UCSD-AML1 (cell line): Measurements from ENCODE around the gene RNF169.
"Not testable (repeated sequence)": the region's sequence is repeated elsewhere in the genome, so short reads cannot be mapped to it uniquely, and the experiment has no call there.

ENCODE experiments used
- DNase-seq: peaks from one replicate; lab custom pipeline; 2025; ENCODE audit not compliant: unreplicated experiment; lab: John Stamatoyannopoulos, UW

The RNF169 gene

GRCh38 chr11:74729397-74729796 lies 19.3 kb upstream of the RNF169 start:
- no peak for DNase-seq

- DNase-seq: no peak
Measured at GRCh38 chr11:74730571-74731260, 17.9 kb upstream of the RNF169 start.

GRCh38 chr11:74731301-74732094 lies 17.2 kb upstream of the RNF169 start, which contains the start of gene CHRDL2:
CHRDL2 (minus strand) TSS chr11:74731426; CDS start chr11:74730888, 538 bp downstream.
- peak; percentile 18 for DNase-seq

GRCh38 chr11:74734559-74734925 lies 14.1 kb upstream of the RNF169 start:
- DNase-seq: no peak

- DNase-seq: no peak
Measured at GRCh38 chr11:74735365-74735928, 13.2 kb upstream of the RNF169 start.

GRCh38 chr11:74736031-74736430 lies 12.6 kb upstream of the RNF169 start:
- no peak for DNase-seq

GRCh38 chr11:74739546-74740270 lies 8.9 kb upstream of the RNF169 start:
- DNase-seq: peak; percentile 41

GRCh38 chr11:74742070-74742469 lies 6.6 kb upstream of the RNF169 start:
- no peak for DNase-seq

- DNase-seq: no peak
Measured at GRCh38 chr11:74743640-74744039, 5.0 kb upstream of the RNF169 start.

GRCh38 chr11:74744277-74744676 lies 4.4 kb upstream of the RNF169 start:
- no peak for DNase-seq

- DNase-seq: no peak
Measured at GRCh38 chr11:74746868-74747267, 1.8 kb upstream of the RNF169 start.

GRCh38 chr11:74749127-74749964 lies 697 bp downstream of the RNF169 start:
- DNase-seq: peak; percentile 72

GRCh38 chr11:74749965-74750296 lies 1.3 kb downstream of the RNF169 start:
- no peak for DNase-seq

- not testable (repeated sequence) for DNase-seq
Measured at GRCh38 chr11:74750598-74750997, 1.9 kb downstream of the RNF169 start.

GRCh38 chr11:74751303-74751702 lies 2.7 kb downstream of the RNF169 start:
- no peak for DNase-seq

GRCh38 chr11:74754507-74755252 lies 6.0 kb downstream of the RNF169 start:
- no peak for DNase-seq

- no peak for DNase-seq
Measured at GRCh38 chr11:74755395-74755995, 6.8 kb downstream of the RNF169 start.

- no peak for DNase-seq
Measured at GRCh38 chr11:74756571-74756970, 7.9 kb downstream of the RNF169 start.

GRCh38 chr11:74766905-74767304 lies 18.3 kb downstream of the RNF169 start:
- no peak for DNase-seq
